Limb (tissue), 2 donors: ENCODE data around the gene PEX19.
"Not testable (repeated sequence)": the region's sequence is repeated elsewhere in the genome, so short reads cannot be mapped to it uniquely, and the experiment has no call there.

Experiments used
- DNase-seq, 2 donors: peaks; one replicate each; pipeline ENCODE4 v3.0.0-alpha.2; 2016; ENCODE audit errors: extremely low spot score in 2 of 2

Gene PEX19

GRCh38 chr1:160284782-160285344, at the start of gene PEX19:
TSS of gene PEX19 (minus strand) at chr1:160285133. CDS start at chr1:160285124, 9 bp downstream.
- DNase-seq, result peak; percentile 95

GRCh38 chr1:160332516-160332915, 47.6 kb upstream of the PEX19 start:
- DNase-seq, result no peak

GRCh38 chr1:160330119-160330518, 45.2 kb upstream of the PEX19 start:
- no peak for DNase-seq

GRCh38 chr1:160328184-160328583, 43.3 kb upstream of the PEX19 start:
- no peak for DNase-seq

- no peak for DNase-seq
Measured at GRCh38 chr1:160326418-160326817, 41.5 kb upstream of the PEX19 start.

GRCh38 chr1:160325252-160325651, 40.3 kb upstream of the PEX19 start:
- no peak for DNase-seq

GRCh38 chr1:160322831-160323230, 37.9 kb upstream of the PEX19 start:
- DNase-seq, result no peak

- no peak for DNase-seq
Measured at GRCh38 chr1:160315359-160315758, 30.4 kb upstream of the PEX19 start.

GRCh38 chr1:160309571-160309970, 24.6 kb upstream of the PEX19 start:
- DNase-seq, result no peak

- no peak for DNase-seq
Measured at GRCh38 chr1:160309185-160309557, 24.2 kb upstream of the PEX19 start.

GRCh38 chr1:160308451-160309184, 23.7 kb upstream of the PEX19 start:
- DNase-seq, result no peak

GRCh38 chr1:160307118-160307791, 22.3 kb upstream of the PEX19 start:
- no peak for DNase-seq

GRCh38 chr1:160300173-160300572, 15.2 kb upstream of the PEX19 start:
- no peak for DNase-seq

GRCh38 chr1:160296036-160296435, 11.1 kb upstream of the PEX19 start:
- DNase-seq, result no peak

GRCh38 chr1:160293020-160293968, 8.4 kb upstream of the PEX19 start:
- DNase-seq, result no peak

- peak; percentile 63 to 68 for DNase-seq
Measured at GRCh38 chr1:160291248-160292220, 6.6 kb upstream of the PEX19 start.

- DNase-seq, result not testable (repeated sequence)
Measured at GRCh38 chr1:160287769-160288168, 2.8 kb upstream of the PEX19 start.

- no peak for DNase-seq
Measured at GRCh38 chr1:160285506-160285905, 573 bp upstream of the PEX19 start.

- no peak for DNase-seq
Measured at GRCh38 chr1:160284220-160284781, 632 bp downstream of the PEX19 start.

- no peak for DNase-seq
Measured at GRCh38 chr1:160282807-160283206, 2.1 kb downstream of the PEX19 start.
